H9 (cell line): Measurements from ENCODE around the gene FOXJ3. TPM values are rescaled to one million over a fixed set of nuclear protein-coding genes. Genes with fewer than 3 reads are reported as not detected.
A peak's percentile ranks its signal among the peaks of the same experiment; 100 is the strongest.

Experiments used
- DNase-seq: peaks from one replicate; pipeline ENCODE4 v3.0.0-alpha.2; 2017
- H2AFZ ChIP-seq: one replicate; pipeline ENCODE4 v1.6.1; 2013; ENCODE audit warnings: mild to moderate bottlenecking, low read length, control low read depth, moderate library complexity
- H2AK5ac ChIP-seq: 2 replicates; pipeline ENCODE4 v1.6.1; 2013; ENCODE audit warnings: low read length, control low read depth, mixed read lengths; ENCODE audit not compliant: insufficient read length
- H2BK120ac ChIP-seq: one replicate; pipeline ENCODE4 v1.6.1; 2013; ENCODE audit warnings: low read depth, mild to moderate bottlenecking, low read length, control low read depth, inconsistent platforms; ENCODE audit not compliant: poor library complexity, severe bottlenecking
- H2BK12ac ChIP-seq: 2 replicates; pipeline ENCODE4 v1.6.1; 2013; ENCODE audit warnings: low read length, control low read depth, mixed read lengths, low read depth; ENCODE audit not compliant: insufficient read length
- H2BK15ac ChIP-seq: 2 replicates; pipeline ENCODE4 v1.6.1; 2013; ENCODE audit warnings: low read depth, low read length, control low read depth
- H2BK20ac ChIP-seq: one replicate; pipeline ENCODE4 v1.6.1; 2013; ENCODE audit warnings: low read depth, mild to moderate bottlenecking, low read length, control low read depth, inconsistent platforms; ENCODE audit not compliant: poor library complexity, severe bottlenecking
- H2BK5ac ChIP-seq: 2 replicates; pipeline ENCODE4 v1.6.1; 2013; ENCODE audit warnings: low read length, control low read depth, mixed read lengths; ENCODE audit not compliant: insufficient read length
- H3K14ac ChIP-seq: 2 replicates; pipeline ENCODE4 v1.6.1; 2013; ENCODE audit warnings: low read length, control low read depth; ENCODE audit not compliant: insufficient read depth
- H3K18ac ChIP-seq: 2 replicates; pipeline ENCODE4 v1.6.1; 2013; ENCODE audit warnings: low read depth, mild to moderate bottlenecking, mixed read lengths, low read length, control low read depth; ENCODE audit not compliant: insufficient read length
- H3K23ac ChIP-seq: 2 replicates; pipeline ENCODE4 v1.6.1; 2013; ENCODE audit warnings: low read length, control low read depth, mixed read lengths, low read depth; ENCODE audit not compliant: insufficient read length
- H3K23me2 ChIP-seq: 2 replicates; pipeline ENCODE4 v1.6.1; 2013; ENCODE audit warnings: low read depth, mild to moderate bottlenecking, mixed read lengths, low read length, control low read depth; ENCODE audit not compliant: insufficient read length, poor library complexity, severe bottlenecking
- H3K27ac ChIP-seq: 2 replicates; pipeline ENCODE4 v1.5.1; 2013; ENCODE audit warnings: low read length, control low read depth, mixed read lengths, low read depth; ENCODE audit not compliant: insufficient read length
- H3K27me3 ChIP-seq: 2 replicates; pipeline ENCODE4 v1.6.1; 2013; ENCODE audit warnings: low read length, control low read depth, inconsistent platforms; ENCODE audit not compliant: insufficient read depth
- H3K4ac ChIP-seq: 2 replicates; pipeline ENCODE4 v1.6.1; 2013; ENCODE audit warnings: low read depth, mild to moderate bottlenecking, control low read depth, inconsistent platforms, low read length, moderate library complexity
- H3K4me1 ChIP-seq: 2 replicates; pipeline ENCODE4 v1.6.1; 2013; ENCODE audit warnings: low read length, control low read depth, inconsistent platforms; ENCODE audit not compliant: insufficient read depth
- H3K4me2 ChIP-seq: 2 replicates; pipeline ENCODE4 v1.6.1; 2013; ENCODE audit warnings: low read length, control low read depth, mixed read lengths; ENCODE audit not compliant: insufficient read length, insufficient read depth
- H3K56ac ChIP-seq: 2 replicates; pipeline ENCODE4 v1.6.1; 2013; ENCODE audit warnings: low read depth, mild to moderate bottlenecking, mixed read lengths, low read length, control low read depth; ENCODE audit not compliant: insufficient read length
- H3K79me1 ChIP-seq: 2 replicates; pipeline ENCODE4 v1.6.1; 2013; ENCODE audit warnings: low read depth, mild to moderate bottlenecking, moderate library complexity, low read length, control low read depth, inconsistent platforms; ENCODE audit not compliant: insufficient read depth, poor library complexity, severe bottlenecking
- H3K79me2 ChIP-seq: 2 replicates; pipeline ENCODE4 v1.6.1; 2013; ENCODE audit warnings: low read length, control low read depth, inconsistent platforms; ENCODE audit not compliant: insufficient read depth
- H3K9ac ChIP-seq: 2 replicates; pipeline ENCODE4 v1.6.1; 2013; ENCODE audit warnings: low read length, control low read depth, mixed read lengths; ENCODE audit not compliant: insufficient read length; ENCODE audit errors: extremely low read depth
- H3K9me3 ChIP-seq: one replicate; pipeline ENCODE4 v1.6.1; 2013; ENCODE audit warnings: low read depth, low read length, inconsistent platforms; ENCODE audit not compliant: control insufficient read depth
- H3T11ph ChIP-seq: one replicate; pipeline ENCODE4 v1.6.1; 2013; ENCODE audit warnings: mild to moderate bottlenecking, low read length, control low read depth, inconsistent platforms
- H4K20me1 ChIP-seq: one replicate; pipeline ENCODE4 v1.6.1; 2013; ENCODE audit not compliant: control insufficient read depth, insufficient read length, insufficient read depth
- H4K5ac ChIP-seq: 2 replicates; pipeline ENCODE4 v1.6.1; 2013; ENCODE audit warnings: low read depth, mild to moderate bottlenecking, mixed read lengths, low read length, control low read depth; ENCODE audit not compliant: insufficient read length
- H4K8ac ChIP-seq: replicated peaks from 2 replicates; pipeline ENCODE4 v1.6.1; 2013; ENCODE audit warnings: low read length, control low read depth, mixed read lengths, low read depth; ENCODE audit not compliant: insufficient read length
- H4K91ac ChIP-seq: 2 replicates; pipeline ENCODE4 v1.6.1; 2013; ENCODE audit warnings: low read depth, mild to moderate bottlenecking, moderate library complexity, mixed read lengths, low read length, control low read depth; ENCODE audit not compliant: insufficient read length
- H3K27ac Mint-ChIP-seq, 3 experiments: 2 replicates in 2 of 3; 3 replicates in 1 of 3; pipeline ENCODE4 v1.8.0; 2020 to 2021; ENCODE audit warnings: mixed read lengths in 3 of 3, mild to moderate bottlenecking in 1 of 3, moderate library complexity in 1 of 3
- H3K27me3 Mint-ChIP-seq: 2 replicates; pipeline ENCODE4 v1.8.0; 2021; ENCODE audit warnings: low read depth, mild to moderate bottlenecking, moderate library complexity, mixed read lengths
- H3K36me3 Mint-ChIP-seq, 3 experiments: 2 replicates in 2 of 3; 3 replicates in 1 of 3; pipeline ENCODE4 v1.8.0; 2020 to 2021; ENCODE audit warnings: low read depth in 3 of 3, mixed read lengths in 3 of 3; ENCODE audit not compliant: insufficient read depth in 1 of 3
- H3K4me1 Mint-ChIP-seq, 2 experiments: 2 replicates each; pipeline ENCODE4 v1.8.0; 2020; ENCODE audit warnings: mixed read lengths in 2 of 2
- H3K4me3 Mint-ChIP-seq, 2 experiments: 2 replicates in 1 of 2; 3 replicates in 1 of 2; pipeline ENCODE4 v1.8.0; 2020 to 2021; ENCODE audit warnings: mild to moderate bottlenecking in 2 of 2, mixed read lengths in 2 of 2, moderate library complexity in 1 of 2
- H3K9me3 Mint-ChIP-seq, 2 experiments: 2 replicates in 1 of 2; 3 replicates in 1 of 2; pipeline ENCODE4 v1.8.0; 2020; ENCODE audit warnings: mild to moderate bottlenecking in 2 of 2, mixed read lengths in 2 of 2, moderate library complexity in 1 of 2
- WGBS: extraction: QIAGEN DNeasy Blood & Tissue Kit; methylation state at CpG from one replicate; pipeline ENCODE4 v1.1.7; 2013; ENCODE audit warnings: missing lambda C conversion rate, low lambda C conversion rate, mixed read lengths; ENCODE audit not compliant: insufficient read length; ENCODE audit errors: extremely low coverage; 5-methylcytosine and 5-hydroxymethylcytosine counted together
- total RNA-seq: library from RNA; stranded (reverse); gene quantifications from 2 replicates; pipeline ENCODE4 v1.2.1, GENCODE V29; 2021
- TF ChIP-seq, protein P1 (sequence below): fragments of 200-600 bp; sonication (generic); conservative IDR thresholded peaks from 3 replicates; pipeline ENCODE4 v1.8.0; 2021; ENCODE audit warnings: antibody characterized with exemption, mild to moderate bottlenecking

FOXJ3 gene
- total RNA-seq, 1 experiment from 2014 or later: 49.9 TPM

DNA sequence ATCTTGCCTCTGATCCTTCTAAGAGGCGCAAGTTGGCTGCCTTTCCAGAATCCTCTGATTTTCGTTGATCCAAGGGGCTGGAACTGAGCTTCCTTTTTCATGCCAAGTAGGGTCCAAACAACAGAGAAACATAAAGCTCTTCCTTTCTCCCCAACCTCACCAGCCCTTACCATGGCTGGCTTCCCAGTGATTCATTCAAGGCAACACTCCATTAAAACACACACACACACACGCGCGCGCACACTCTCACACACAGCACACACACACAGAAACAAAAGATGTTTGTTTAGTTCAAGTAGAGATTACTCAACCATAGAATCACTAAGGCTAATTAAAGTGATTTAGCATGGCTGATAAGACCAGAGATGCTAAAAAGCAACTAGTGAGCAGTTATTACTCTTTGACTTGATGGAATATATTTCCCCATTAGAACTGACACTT, 157.5 kb downstream of the FOXJ3 start:
- no peak overlapping the region for H3K4ac ChIP-seq
- no peak overlapping the region for H3T11ph ChIP-seq
- no peak overlapping the region for H3K4me3 Mint-ChIP-seq
- H3K9ac ChIP-seq: no peak overlapping the region
- no peak overlapping the region for H2BK20ac ChIP-seq
- peaks cover 2 to 23% (median 5%) of the 10 kb centered on the region in 3 experiments; a peak in 6 of 7 replicates for H3K36me3 Mint-ChIP-seq
- peaks cover 4 to 6% of the 10 kb centered on the region in 2 experiments for H3K4me1 Mint-ChIP-seq
- no peaks in the 10 kb centered on the region for H3K9me3 Mint-ChIP-seq
- no peak overlapping the region for H3K23ac ChIP-seq
- no peaks in the 10 kb centered on the region for H3K23me2 ChIP-seq
- H3K79me2 ChIP-seq: no peaks in the 10 kb centered on the region
- no peak overlapping the region for H2BK120ac ChIP-seq
- no peak overlapping the region for H2BK5ac ChIP-seq
- no peaks in the 10 kb centered on the region for H3K27me3 Mint-ChIP-seq
- no peak for DNase-seq
- H3K18ac ChIP-seq: no peak overlapping the region
- no peak overlapping the region for H2AFZ ChIP-seq
- no peaks in the 10 kb centered on the region for H3K27me3 ChIP-seq
- H4K5ac ChIP-seq: no peak overlapping the region
- WGBS: no CpG with 5 or more reads among the region's 6 CpGs
- no peaks in the 10 kb centered on the region for H4K20me1 ChIP-seq
- no peak overlapping the region for H2AK5ac ChIP-seq
- H3K27ac ChIP-seq: no peak overlapping the region
- no peak overlapping the region for H3K56ac ChIP-seq
- no peak overlapping the region for H2BK15ac ChIP-seq
- H3K9me3 ChIP-seq: no peaks in the 10 kb centered on the region
- no peak overlapping the region for H3K14ac ChIP-seq
- TF ChIP-seq, protein P1, sequence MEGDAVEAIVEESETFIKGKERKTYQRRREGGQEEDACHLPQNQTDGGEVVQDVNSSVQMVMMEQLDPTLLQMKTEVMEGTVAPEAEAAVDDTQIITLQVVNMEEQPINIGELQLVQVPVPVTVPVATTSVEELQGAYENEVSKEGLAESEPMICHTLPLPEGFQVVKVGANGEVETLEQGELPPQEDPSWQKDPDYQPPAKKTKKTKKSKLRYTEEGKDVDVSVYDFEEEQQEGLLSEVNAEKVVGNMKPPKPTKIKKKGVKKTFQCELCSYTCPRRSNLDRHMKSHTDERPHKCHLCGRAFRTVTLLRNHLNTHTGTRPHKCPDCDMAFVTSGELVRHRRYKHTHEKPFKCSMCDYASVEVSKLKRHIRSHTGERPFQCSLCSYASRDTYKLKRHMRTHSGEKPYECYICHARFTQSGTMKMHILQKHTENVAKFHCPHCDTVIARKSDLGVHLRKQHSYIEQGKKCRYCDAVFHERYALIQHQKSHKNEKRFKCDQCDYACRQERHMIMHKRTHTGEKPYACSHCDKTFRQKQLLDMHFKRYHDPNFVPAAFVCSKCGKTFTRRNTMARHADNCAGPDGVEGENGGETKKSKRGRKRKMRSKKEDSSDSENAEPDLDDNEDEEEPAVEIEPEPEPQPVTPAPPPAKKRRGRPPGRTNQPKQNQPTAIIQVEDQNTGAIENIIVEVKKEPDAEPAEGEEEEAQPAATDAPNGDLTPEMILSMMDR: no peak
- H3K79me1 ChIP-seq: no peaks in the 10 kb centered on the region
- H3K4me1 ChIP-seq: no peaks in the 10 kb centered on the region
- no peak overlapping the region for H4K8ac ChIP-seq
- peak overlapping the region in 2 of 3 experiments; percentile 11 to 76; a peak in 3 of 7 replicates for H3K27ac Mint-ChIP-seq
- H4K91ac ChIP-seq: no peak overlapping the region
- no peak overlapping the region for H2BK12ac ChIP-seq
- H3K4me2 ChIP-seq: no peak overlapping the region
